ENCODE results near the gene CRIP2.

DNA sequence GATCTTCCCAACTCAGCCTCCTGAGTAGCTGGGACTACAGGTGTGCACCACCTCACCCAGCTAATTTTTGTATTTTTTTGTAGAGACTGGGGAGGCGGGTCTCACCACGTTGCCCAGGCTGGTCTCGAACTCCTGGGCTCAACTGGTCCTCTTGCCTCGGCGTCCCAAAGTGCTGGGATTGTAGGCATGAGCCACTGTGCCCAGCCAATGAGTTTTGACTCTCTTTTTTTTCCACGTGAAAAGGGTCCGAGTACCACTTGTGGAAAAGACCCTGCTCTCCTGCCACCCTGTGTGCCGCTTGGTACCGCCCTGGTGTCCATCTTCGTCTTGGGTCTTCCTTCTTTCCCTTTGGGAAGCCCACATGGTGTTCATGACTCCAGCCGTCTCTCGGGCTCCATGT is 34.0 kb downstream of the CRIP2 start:
- TF ChIP-seq, protein P1, sequence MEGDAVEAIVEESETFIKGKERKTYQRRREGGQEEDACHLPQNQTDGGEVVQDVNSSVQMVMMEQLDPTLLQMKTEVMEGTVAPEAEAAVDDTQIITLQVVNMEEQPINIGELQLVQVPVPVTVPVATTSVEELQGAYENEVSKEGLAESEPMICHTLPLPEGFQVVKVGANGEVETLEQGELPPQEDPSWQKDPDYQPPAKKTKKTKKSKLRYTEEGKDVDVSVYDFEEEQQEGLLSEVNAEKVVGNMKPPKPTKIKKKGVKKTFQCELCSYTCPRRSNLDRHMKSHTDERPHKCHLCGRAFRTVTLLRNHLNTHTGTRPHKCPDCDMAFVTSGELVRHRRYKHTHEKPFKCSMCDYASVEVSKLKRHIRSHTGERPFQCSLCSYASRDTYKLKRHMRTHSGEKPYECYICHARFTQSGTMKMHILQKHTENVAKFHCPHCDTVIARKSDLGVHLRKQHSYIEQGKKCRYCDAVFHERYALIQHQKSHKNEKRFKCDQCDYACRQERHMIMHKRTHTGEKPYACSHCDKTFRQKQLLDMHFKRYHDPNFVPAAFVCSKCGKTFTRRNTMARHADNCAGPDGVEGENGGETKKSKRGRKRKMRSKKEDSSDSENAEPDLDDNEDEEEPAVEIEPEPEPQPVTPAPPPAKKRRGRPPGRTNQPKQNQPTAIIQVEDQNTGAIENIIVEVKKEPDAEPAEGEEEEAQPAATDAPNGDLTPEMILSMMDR (IDR thresholded peaks at IDR 0.05; ENCODE audit: low read depth, low read length, poor library complexity, severe bottlenecking), result no peak
- no peak for TF ChIP-seq EZH2phosphoT487 (IDR thresholded peaks at IDR 0.05; ENCODE audit: borderline replicate concordance, low read length)
